IPS-20b (cell line): ENCODE results near the gene PCYOX1L.
"Not testable (repeated sequence)": the region's sequence is repeated elsewhere in the genome, so short reads cannot be mapped to it uniquely, and the experiment has no call there.

Experiments
- H3K27ac ChIP-seq: one replicate; pipeline ENCODE4 v1.5.1; 2013; ENCODE audit warnings: low read length
- H3K27me3 ChIP-seq: 2 replicates; pipeline ENCODE4 v1.6.1; 2013; ENCODE audit warnings: mild to moderate bottlenecking, low read length, inconsistent platforms; ENCODE audit not compliant: insufficient read depth
- H3K36me3 ChIP-seq: 2 replicates; pipeline ENCODE4 v1.6.1; 2013; ENCODE audit warnings: low read depth, mild to moderate bottlenecking, inconsistent platforms, low read length, moderate library complexity; ENCODE audit not compliant: insufficient read depth
- H3K4me1 ChIP-seq: 2 replicates; pipeline ENCODE4 v1.6.1; 2013; ENCODE audit warnings: mild to moderate bottlenecking, control low read depth, inconsistent platforms, low read length, moderate library complexity; ENCODE audit not compliant: insufficient read depth
- H3K4me3 ChIP-seq: 2 replicates; pipeline ENCODE4 v1.5.1; 2013; ENCODE audit warnings: mild to moderate bottlenecking, low read length, inconsistent platforms
- H3K9ac ChIP-seq: 2 replicates; pipeline ENCODE4 v1.6.1; 2013; ENCODE audit warnings: low read depth, mild to moderate bottlenecking, inconsistent platforms, low read length, moderate library complexity
- H3K9me3 ChIP-seq: 2 replicates; pipeline ENCODE4 v1.6.1; 2013; ENCODE audit warnings: mild to moderate bottlenecking, low read depth, low read length, inconsistent platforms; ENCODE audit not compliant: insufficient read depth

Gene PCYOX1L

DNA sequence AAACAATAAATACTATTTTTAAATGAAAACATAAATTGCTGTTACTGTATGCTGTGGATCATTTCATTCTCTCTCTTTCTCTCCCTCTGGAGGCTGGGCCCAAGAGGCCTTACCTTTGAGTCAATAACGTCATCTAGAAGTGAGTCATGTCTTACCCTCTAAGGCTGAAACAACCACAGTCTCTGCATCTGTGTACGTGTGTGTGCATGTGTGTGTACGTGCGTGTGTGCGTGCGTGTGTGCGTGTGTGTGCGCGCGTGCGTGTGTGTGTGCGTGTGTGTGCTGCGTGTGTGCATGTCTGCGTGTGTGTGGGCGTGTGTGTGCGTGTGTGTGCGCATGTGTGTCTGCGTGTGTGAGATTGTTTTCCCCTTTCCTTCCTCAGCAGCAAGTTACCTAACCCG, 34.9 kb downstream of the PCYOX1L start:
- H3K9me3 ChIP-seq, result no peaks in the 10 kb centered on the region
- no peak overlapping the region for H3K9ac ChIP-seq
- no peaks in the 10 kb centered on the region for H3K27me3 ChIP-seq
- H3K27ac ChIP-seq, result no peak overlapping the region
- H3K36me3 ChIP-seq, result no peaks in the 10 kb centered on the region
- H3K4me1 ChIP-seq, result no peaks in the 10 kb centered on the region
- no peak overlapping the region for H3K4me3 ChIP-seq

DNA sequence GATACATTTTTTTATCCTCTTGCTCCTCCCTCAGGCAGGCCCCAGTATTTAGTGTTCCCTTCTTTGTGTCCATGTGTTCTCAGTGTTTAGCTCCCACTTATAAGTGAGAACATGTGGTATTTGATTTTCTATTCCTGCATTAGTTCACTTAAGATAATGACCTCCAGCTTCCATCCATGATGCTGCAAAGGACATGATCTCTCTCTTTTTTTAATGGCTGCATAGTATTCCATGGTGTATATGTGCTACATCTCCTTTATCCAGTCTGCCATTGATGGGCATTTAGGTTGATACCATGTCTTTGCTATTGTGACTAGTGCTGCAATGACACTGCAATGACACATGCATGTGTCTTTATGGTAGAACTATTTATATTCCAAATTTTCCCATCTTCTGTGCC, 37.1 kb downstream of the PCYOX1L start:
- not testable (repeated sequence) for H3K9me3 ChIP-seq, H3K9ac ChIP-seq, H3K36me3 ChIP-seq, H3K27ac ChIP-seq, H3K4me1 ChIP-seq, H3K27me3 ChIP-seq, H3K4me3 ChIP-seq

DNA sequence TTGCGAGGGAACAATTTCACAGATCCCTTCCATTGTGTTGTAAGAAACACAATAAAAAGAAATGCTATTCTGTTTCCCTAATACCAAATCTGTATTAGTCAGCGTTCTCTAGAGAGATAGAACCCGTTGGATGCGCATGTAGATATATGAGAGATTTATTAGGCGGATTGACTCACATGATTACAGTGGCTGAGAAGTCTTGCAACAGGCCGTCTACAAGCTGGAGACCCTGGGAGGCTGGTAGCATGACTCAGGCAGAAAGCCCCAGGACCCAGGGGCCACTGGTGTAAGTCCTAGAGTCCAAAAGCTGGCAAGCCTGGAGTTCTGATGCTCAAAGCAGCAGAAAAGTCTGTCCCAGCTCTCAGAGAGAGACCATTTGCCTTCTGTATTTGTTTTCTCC, 39.7 kb downstream of the PCYOX1L start:
- Histone ChIP-seq H3K4me3 (no peak overlapping the region), H3K36me3 (no peaks in the 10 kb centered on the region), H3K9ac (no peak overlapping the region), H3K27ac (no peak overlapping the region), H3K9me3 (no peaks in the 10 kb centered on the region), H3K4me1 (no peaks in the 10 kb centered on the region), H3K27me3 (no peaks in the 10 kb centered on the region)

DNA sequence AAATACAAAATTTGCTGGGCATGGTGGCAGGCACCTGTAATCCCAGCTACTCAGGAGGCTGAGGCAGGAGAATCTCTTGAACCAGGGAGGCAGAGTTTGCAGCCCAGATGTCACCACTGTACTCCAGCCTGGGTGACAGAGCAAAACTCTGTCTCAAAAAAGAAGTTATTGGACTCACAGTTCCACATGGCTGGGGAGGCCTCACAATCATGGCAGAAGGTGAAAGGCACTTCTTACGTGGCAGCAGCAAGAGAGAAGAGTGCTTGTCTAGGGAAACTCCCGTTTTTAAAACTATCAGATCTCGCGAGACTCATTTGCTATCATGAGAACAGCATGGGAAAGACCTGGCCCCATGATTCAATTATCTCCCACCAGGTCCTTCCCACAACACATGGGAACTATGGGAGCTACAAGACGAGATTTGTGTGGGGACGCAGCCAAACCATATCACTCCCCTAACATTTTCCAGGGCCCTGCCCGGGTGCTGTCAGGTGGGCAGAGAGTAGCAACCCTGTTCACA, 41.0 kb downstream of the PCYOX1L start:
- H3K36me3 ChIP-seq, H3K27ac ChIP-seq, H3K9ac ChIP-seq, H3K27me3 ChIP-seq, H3K4me1 ChIP-seq, H3K9me3 ChIP-seq, H3K4me3 ChIP-seq: not testable (repeated sequence)

DNA sequence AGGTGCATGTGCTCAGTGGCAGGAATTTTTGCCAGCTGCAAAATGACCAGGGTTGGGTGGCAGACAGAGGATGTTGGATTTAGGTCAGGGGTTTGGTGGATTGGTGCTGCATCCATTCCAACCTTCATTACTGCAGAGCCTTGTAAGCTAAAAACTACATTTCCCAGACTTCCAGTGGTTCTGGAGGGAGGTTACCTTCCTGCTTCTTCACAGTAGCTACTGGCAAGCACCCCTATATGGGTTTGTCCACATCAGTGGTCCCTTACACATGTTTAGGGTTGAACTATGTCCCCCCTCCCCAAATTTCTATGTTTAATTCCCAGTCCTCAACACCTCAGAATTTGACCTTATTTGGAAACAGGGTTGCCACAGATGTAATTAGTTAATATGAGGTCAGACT, 41.9 kb downstream of the PCYOX1L start:
- Histone ChIP-seq H3K36me3 (no peaks in the 10 kb centered on the region), H3K27me3 (no peaks in the 10 kb centered on the region), H3K4me1 (no peaks in the 10 kb centered on the region), H3K9me3 (no peaks in the 10 kb centered on the region), H3K9ac (no peak overlapping the region), H3K4me3 (no peak overlapping the region), H3K27ac (no peak overlapping the region)

DNA sequence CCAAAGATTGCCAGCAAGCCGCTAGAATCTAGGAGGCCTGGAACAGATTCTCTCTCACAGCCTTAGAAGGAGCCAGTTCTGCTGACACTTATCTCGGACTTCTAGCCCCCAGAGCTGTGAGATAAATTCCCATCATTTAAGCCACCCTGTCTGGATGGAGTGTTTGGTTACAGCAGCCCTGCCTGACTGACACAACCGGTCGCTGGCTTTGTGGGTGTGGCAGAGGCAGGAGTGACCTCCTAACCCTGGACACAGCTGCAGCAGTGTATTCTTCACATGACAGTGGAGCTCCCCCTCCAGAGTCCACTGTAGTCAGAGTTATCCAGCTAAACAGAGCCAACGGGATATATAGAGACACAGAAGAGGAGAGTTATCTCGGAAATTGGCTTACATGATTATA, 42.5 kb downstream of the PCYOX1L start:
- Histone ChIP-seq H3K27ac (no peak overlapping the region), H3K9me3 (no peaks in the 10 kb centered on the region), H3K27me3 (no peaks in the 10 kb centered on the region), H3K4me3 (no peak overlapping the region), H3K36me3 (no peaks in the 10 kb centered on the region), H3K4me1 (no peaks in the 10 kb centered on the region), H3K9ac (no peak overlapping the region)

DNA sequence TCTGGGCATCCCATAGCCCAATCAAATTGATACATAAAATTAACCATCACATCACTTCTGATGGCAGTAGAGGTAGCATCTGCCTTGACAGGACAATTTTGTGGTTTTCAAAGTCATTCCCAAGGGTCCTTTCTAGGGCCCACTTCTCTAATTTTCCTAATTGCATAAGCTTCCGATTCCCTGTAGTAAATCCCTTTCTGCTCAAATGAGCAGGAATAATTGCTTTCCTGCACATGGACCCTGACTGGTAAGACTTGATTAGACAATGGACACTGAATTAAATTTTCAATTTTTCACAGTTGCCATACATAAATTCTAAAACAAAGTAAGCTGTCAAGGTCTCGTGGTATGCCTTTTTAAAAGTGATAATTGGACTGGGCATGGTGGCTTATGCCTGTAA, 43.2 kb downstream of the PCYOX1L start:
- Histone ChIP-seq H3K27ac (no peak overlapping the region), H3K4me3 (no peak overlapping the region), H3K9me3 (no peaks in the 10 kb centered on the region), H3K36me3 (no peaks in the 10 kb centered on the region), H3K4me1 (no peaks in the 10 kb centered on the region), H3K27me3 (no peaks in the 10 kb centered on the region), H3K9ac (no peak overlapping the region)

DNA sequence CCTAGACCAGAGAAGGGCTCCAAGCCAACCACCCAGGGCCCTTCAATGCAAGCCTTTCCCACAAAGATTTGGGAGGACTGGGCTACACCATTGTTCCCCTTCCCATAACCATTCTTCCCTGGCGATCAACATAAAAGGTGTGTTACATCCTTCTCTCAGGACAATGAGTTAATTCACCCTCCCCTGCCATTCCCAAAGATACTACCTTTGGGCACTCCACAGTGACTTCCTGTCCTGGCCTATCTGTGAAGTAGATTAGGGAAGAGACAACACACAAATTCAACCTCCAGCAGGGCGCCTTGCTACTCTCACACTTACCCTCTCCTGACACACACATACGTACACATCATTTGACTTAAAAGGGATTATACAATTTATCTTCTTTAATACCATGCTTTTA, 44.4 kb downstream of the PCYOX1L start:
- Histone ChIP-seq H3K4me1 (no peaks in the 10 kb centered on the region; the same call in 1 of the 2 replicates), H3K9me3 (no peaks in the 10 kb centered on the region), H3K9ac (no peak overlapping the region), H3K4me3 (no peak overlapping the region), H3K27ac (no peak overlapping the region), H3K27me3 (no peaks in the 10 kb centered on the region), H3K36me3 (no peaks in the 10 kb centered on the region)

DNA sequence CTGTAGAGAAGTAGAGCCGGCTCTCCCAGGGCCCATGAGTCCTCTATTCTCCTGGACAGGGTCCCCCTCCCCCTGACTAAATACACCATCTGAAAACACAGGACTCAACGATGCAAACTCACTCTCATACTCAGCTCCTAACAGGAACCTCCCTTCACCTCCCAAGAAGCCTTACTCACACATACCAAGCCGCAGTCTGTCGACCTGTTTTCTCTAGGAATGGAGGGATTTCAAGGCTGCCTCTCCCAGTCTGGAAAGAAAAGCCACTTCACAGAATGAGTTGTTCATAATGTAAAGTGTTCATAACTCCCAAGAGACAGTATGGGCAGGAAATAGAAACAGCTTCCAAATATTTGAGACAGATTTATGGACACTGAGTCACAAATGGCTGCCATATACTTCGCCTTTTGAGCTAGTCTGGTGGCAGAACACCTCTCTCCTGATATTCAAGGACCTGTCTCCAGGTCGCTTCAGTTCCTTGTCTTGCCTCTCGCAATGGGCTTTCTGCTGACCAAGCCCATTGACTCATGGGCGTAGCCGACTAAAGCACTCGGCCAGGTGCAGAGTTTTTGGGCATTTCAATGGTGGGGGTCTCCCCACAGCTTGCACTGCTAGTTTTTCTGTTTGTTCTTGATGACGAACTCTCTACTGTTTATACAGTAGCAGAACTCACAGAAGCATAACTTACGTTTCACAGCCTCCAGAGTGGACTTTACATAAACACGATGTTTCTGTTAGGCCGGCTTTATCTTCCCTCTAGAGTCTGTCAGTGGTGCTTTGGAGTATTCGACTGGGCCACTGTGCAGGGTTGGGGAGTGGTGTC, 46.3 kb downstream of the PCYOX1L start:
- H3K27ac ChIP-seq, result no peak overlapping the region
- no peak overlapping the region for H3K9ac ChIP-seq
- H3K27me3 ChIP-seq, result no peaks in the 10 kb centered on the region
- no peak overlapping the region for H3K4me3 ChIP-seq
- H3K36me3 ChIP-seq, result no peaks in the 10 kb centered on the region
- H3K4me1 ChIP-seq, result no peaks in the 10 kb centered on the region; the same call in 1 of the 2 replicates
- H3K9me3 ChIP-seq, result no peaks in the 10 kb centered on the region

DNA sequence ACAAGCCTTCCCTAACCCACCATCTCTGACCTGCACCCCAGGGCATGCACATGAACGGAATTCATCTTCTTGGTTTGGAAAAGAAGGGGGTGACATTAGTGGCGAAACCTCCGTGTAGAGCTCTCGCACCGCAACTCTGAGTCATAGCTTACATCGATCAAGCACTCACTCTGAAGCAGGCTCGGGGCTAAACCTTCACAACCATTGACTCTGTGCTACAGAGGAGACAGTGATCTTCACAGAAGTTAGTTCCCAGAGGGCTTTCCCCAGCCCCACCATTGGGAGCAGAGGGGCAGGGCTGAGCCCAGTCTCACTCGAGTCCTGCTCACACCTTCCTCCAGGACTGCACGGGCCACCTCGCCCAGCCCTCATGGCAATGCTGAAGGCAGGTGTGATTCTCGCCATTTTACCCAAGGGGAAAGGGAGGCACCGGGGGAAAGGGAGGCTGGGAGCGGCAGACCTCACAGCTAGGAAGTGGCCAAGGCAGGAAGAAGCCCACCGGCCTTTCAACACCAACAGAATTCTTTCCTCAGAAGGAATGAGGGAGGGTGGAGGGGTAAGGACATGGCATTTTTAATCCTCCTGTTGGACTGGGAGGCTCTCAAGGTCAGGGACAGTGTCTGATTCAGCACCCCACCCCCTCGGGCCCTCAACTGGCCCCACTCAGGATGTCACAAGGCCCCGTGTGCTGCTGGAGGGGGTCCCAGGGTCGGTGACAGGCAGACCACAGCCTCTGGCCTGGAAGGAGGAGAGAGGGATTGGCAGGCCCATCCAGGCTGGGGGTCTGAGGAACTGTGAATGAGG, 47.1 kb downstream of the PCYOX1L start:
- no peak overlapping the region for H3K4me3 ChIP-seq
- H3K36me3 ChIP-seq, result no peaks in the 10 kb centered on the region
- no peak overlapping the region for H3K9ac ChIP-seq
- no peaks in the 10 kb centered on the region for H3K9me3 ChIP-seq
- no peaks in the 10 kb centered on the region; the same call in 1 of the 2 replicates for H3K4me1 ChIP-seq
- no peaks in the 10 kb centered on the region for H3K27me3 ChIP-seq
- no peak overlapping the region for H3K27ac ChIP-seq

DNA sequence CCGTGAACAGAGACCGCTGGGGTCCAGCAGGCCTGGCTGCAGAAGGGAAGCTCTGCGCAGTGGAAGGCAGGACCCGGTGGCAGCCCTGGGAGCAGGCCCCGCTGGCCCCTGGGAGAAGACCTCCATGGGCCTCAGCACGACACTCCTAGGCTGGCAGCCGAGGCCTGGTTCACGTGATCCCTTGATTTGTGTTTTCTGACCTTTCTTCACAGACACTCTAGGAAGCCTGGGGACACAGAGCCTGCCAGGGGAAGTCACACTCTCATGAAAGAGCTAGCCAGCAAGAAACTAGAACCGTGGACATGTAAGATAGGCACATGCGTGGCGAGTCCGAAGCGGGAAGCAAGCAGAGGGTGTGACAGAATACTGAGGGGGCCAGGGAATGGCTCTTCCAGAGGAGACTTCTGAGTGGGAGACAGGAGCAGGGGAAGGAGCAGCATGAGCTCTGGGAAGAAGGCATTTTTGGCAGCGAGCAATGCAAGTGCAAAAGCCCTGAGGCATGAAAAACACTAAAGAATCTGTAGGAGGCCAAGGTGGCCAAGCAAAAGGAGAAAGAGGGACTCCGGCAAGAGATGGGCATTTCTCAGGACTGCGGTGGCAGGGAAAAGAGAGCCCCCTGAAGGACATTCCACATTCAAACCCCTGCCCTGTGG, 47.8 kb downstream of the PCYOX1L start:
- H3K27ac ChIP-seq, result no peak overlapping the region
- no peaks in the 10 kb centered on the region for H3K9me3 ChIP-seq
- H3K4me1 ChIP-seq, result no peaks in the 10 kb centered on the region; the same call in 1 of the 2 replicates
- H3K36me3 ChIP-seq, result no peaks in the 10 kb centered on the region
- H3K9ac ChIP-seq, result no peak overlapping the region
- H3K4me3 ChIP-seq, result no peak overlapping the region
- no peaks in the 10 kb centered on the region for H3K27me3 ChIP-seq
